Measurements from ENCODE around the gene HARS2. TPM values are rescaled to one million over a fixed set of nuclear protein-coding genes. Genes with fewer than 3 reads are reported as not detected.
A peak's percentile ranks its signal among the peaks of the same experiment; 100 is the strongest.
"Not testable (repeated sequence)": the region's sequence is repeated elsewhere in the genome, so short reads cannot be mapped to it uniquely, and the experiment has no call there.

HARS2 gene
- total RNA-seq, 4 donors from 2014 or later = 16.0 to 41.6 (median 25.5) TPM

DNA sequence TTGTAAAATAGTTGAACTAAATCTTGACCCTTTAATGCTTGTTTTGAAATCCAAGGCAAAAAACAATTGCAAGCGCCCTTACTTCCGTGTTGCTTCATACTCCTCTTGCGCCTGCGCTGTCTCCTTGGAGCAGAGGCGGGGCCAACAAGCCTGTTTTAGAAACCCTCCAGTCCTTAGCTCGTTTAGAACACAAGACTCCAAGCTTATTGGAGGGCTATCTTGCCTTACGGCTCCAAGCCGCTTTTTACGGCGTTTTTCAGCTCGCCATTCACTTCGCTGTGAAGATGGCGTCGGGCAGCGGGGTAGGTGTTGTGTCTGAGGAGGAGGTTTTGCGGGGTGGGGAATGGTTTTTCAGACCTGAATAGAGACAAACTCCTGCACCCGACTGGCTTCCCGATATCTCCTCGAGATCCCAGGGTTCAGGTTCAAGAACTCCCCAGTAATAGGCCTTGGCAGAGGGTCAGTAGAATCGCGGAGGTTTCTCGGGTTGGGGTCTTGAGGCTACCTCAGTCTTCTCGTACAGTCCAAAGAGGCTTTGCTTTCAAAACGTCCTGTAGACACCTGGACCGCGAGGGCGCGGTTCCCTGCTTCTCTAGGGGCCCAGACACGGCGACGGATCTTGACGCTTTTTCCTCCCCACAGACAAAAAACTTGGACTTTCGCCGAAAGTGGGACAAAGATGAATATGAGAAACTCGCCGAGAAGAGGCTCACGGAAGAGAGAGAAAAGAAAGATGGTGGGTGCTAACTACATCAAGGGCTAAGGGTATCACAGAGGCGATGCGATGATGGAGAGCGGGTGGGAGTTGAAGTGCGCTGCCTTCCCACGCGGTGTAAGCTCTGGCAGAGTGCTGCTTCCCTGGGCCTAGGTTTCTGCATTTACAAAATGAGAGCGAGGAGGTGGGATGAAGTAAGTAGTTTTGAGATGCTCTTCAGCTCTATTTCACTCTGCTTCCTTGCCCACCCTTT lies 9.2 kb downstream of the HARS2 start, which contains the start of gene ZMAT2:
Gene ZMAT2, plus strand, starts transcription at position 271 of the 968 bp plus-strand sequence. Its CDS starts 14 bp downstream, at position 285.
- peak within 1 kb of the TSS; percentile 79 to 90 (median 82) for H3K27ac ChIP-seq
- no peaks in the 10 kb centered on the region for H3K9me3 ChIP-seq
- TF ChIP-seq POLR2AphosphoS5 (IDR thresholded peaks at IDR 0.05) (peak; percentile 89), POLR2A (IDR thresholded peaks at IDR 0.05) (peak; percentile 53 to 63)
- TF ChIP-seq, protein P1, sequence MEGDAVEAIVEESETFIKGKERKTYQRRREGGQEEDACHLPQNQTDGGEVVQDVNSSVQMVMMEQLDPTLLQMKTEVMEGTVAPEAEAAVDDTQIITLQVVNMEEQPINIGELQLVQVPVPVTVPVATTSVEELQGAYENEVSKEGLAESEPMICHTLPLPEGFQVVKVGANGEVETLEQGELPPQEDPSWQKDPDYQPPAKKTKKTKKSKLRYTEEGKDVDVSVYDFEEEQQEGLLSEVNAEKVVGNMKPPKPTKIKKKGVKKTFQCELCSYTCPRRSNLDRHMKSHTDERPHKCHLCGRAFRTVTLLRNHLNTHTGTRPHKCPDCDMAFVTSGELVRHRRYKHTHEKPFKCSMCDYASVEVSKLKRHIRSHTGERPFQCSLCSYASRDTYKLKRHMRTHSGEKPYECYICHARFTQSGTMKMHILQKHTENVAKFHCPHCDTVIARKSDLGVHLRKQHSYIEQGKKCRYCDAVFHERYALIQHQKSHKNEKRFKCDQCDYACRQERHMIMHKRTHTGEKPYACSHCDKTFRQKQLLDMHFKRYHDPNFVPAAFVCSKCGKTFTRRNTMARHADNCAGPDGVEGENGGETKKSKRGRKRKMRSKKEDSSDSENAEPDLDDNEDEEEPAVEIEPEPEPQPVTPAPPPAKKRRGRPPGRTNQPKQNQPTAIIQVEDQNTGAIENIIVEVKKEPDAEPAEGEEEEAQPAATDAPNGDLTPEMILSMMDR (IDR thresholded peaks at IDR 0.05) = no peak
- ATAC-seq = peak; percentile 100
- peak within 1 kb of the TSS; percentile 77 to 100 for H3K4me3 ChIP-seq
- peaks cover 6 to 31% (median 12%) of the 10 kb centered on the region in 3 donors for H3K4me1 ChIP-seq
- no peaks in the 10 kb centered on the region for H3K27me3 ChIP-seq
- H3K36me3 ChIP-seq = peaks cover 24 to 82% of the 10 kb centered on the region in 2 donors
- WGBS, 2 donors (ENCODE audit: low coverage in 1 of 2) = 1 to 3% methylated on average over 12 to 22 of the region's 44 CpGs

DNA sequence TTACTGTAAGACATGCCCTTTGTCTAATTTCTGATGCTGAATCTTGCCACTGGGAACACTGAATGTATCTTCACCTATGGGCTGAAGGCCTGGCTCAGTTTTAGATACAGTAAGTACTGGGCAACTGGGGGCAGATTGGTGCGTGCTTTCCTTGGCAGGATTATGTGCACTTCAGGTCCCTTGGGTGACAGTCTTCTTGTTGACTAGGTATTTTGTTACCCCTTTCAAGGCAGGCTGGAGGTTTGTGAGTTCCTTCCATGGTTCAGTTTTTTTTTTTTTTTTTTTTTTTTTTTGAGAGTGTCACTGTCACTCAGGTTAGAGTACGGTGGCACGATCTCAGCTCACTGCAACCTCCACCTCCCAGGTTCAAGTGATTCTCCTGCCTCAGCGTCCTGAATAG lies 16.6 kb downstream of the HARS2 start:
- Histone ChIP-seq H3K27me3 (no peaks in the 10 kb centered on the region), H3K36me3 (peaks cover 15 to 50% of the 10 kb centered on the region in 2 donors), H3K4me3 (no peak overlapping the region), H3K9me3 (no peaks in the 10 kb centered on the region), H3K4me1 (peaks cover 0 to 8% (median 4%) of the 10 kb centered on the region in 3 donors), H3K27ac (no peak overlapping the region)
- TF ChIP-seq POLR2AphosphoS5 (IDR thresholded peaks at IDR 0.05) (no peak), POLR2A (IDR thresholded peaks at IDR 0.05) (no peak), EP300 (IDR thresholded peaks at IDR 0.05) (no peak)
- TF ChIP-seq, protein P1 (IDR thresholded peaks at IDR 0.05) = no peak
- WGBS, 2 donors (ENCODE audit: low coverage in 1 of 2) = 89 to 100% methylated on average over 1 to 4 of the region's 4 CpGs
- no peak for ATAC-seq

DNA sequence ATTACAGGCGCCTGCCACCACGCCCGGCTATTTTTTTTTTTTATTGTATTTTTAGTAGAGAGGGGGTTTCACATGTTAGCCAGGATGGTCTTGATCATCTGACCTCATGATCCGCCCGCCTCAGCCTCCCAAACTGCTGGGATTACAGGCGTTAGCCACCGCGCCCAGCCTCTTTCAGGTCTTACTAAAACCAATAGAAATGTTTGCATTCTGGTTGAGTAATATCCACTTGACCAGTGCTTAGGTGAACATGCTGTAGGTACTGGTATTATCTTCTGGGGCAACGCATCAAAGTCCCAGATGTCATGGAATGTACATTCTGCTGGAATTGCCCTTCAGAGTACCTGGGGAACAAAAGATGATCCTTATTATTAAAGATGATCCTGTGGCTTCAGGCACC lies 17.5 kb downstream of the HARS2 start:
- 81 to 94% methylated on average over 4 to 9 of the region's 9 CpGs for WGBS, 2 donors (ENCODE audit: low coverage in 1 of 2)

DNA sequence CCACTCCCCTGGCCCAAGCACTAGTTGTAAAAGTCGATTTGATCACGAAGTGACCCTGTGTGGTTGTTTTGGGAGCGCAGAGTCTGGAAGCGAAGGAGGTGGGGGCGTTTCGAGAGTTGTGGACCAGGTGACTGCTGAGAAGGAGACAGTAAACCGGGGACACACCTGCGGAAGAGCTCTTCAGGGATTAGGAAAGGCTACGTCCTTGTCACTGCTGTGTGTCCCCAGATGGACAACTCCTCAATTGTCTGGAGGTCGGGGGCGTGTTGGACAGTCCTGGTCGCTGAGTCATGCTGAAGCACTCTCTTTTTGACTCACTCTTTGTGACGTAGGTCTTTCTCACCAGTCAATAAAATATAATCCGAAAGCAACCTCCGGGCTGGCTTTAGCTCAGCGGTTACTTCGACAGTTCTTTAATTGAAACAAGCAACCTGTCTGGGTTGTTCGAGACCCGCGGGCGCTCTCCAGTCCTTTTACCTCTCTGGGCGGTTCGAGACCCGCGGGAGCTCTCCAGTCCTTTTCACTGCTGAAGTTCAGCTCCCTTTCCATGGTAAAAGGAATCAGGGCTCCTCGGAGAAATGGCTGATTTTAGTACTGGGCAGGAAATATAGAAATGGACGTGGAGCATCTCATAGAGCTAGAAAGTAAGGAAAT lies 19.8 kb downstream of the HARS2 start:
- peak; percentile 97 for ATAC-seq
- Histone ChIP-seq H3K4me1 (peaks cover 0 to 8% (median 4%) of the 10 kb centered on the region in 3 donors), H3K4me3 (peak overlapping the region; percentile 28 to 60), H3K27ac (peak overlapping the region; percentile 52 to 88 (median 85)), H3K9me3 (no peaks in the 10 kb centered on the region), H3K27me3 (no peaks in the 10 kb centered on the region), H3K36me3 (peaks cover 6 to 18% of the 10 kb centered on the region in 2 donors)
- TF ChIP-seq POLR2AphosphoS5 (IDR thresholded peaks at IDR 0.05) = peak; percentile 75
- peak in 1 of 2 donors; percentile 23 for TF ChIP-seq POLR2A (IDR thresholded peaks at IDR 0.05)
- TF ChIP-seq, protein P1 (IDR thresholded peaks at IDR 0.05) = no peak
- WGBS, 2 donors (ENCODE audit: low coverage in 1 of 2) = 2 to 7% methylated on average over 15 to 27 of the region's 27 CpGs

More for the DNA sequence above, 17.5 kb downstream of the HARS2 start:
- not testable (repeated sequence) for H3K4me1 ChIP-seq, H3K9me3 ChIP-seq, H3K27me3 ChIP-seq, ATAC-seq, H3K27ac ChIP-seq, H3K4me3 ChIP-seq
- peaks cover 14 to 40% of the 10 kb centered on the region in 2 donors for H3K36me3 ChIP-seq

DNA sequence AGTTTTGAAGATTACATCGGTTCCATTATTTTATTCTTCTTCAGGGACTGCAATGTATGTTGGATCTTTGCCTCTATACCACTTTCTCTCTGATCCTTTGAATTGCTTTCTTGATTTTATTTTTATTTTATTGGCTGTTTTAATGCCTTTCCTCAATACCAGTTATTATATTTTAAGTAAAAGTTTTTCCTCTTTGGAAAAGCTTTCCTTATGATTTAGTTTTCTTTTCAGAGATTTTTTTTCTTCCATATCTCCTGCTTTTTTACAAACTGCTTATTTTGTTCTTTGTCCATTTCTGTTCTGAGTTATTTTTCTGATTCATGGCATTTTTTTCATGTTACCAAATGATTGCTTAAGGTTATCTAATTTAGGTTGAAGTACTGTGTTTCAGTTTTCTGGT lies 20.5 kb downstream of the HARS2 start:
- H3K36me3 ChIP-seq = peaks cover 0 to 10% of the 10 kb centered on the region in 2 donors
- no peak for TF ChIP-seq EP300 (IDR thresholded peaks at IDR 0.05)
- TF ChIP-seq, protein P1 (IDR thresholded peaks at IDR 0.05) = no peak
- no peak for TF ChIP-seq POLR2A (IDR thresholded peaks at IDR 0.05)
- no peak for TF ChIP-seq POLR2AphosphoS5 (IDR thresholded peaks at IDR 0.05)
- H3K9me3 ChIP-seq = no peaks in the 10 kb centered on the region
- H3K27ac ChIP-seq = peak overlapping the region in 3 of 4 donors; percentile 82 to 88 (median 88)
- H3K4me3 ChIP-seq = peak overlapping the region in 1 of 2 donors; percentile 60
- no peaks in the 10 kb centered on the region for H3K27me3 ChIP-seq
- no peak for ATAC-seq
- 100% methylated on average over 1 of the region's 1 CpG for WGBS, 2 donors (ENCODE audit: low coverage in 1 of 2)
- peaks cover 0 to 8% (median 4%) of the 10 kb centered on the region in 3 donors for H3K4me1 ChIP-seq

Measured in gastroesophageal sphincter (tissue), 4 donors.